ENCODE results near the gene FUT6. TPM values are rescaled to one million over a fixed set of nuclear protein-coding genes. Genes with fewer than 3 reads are reported as not detected.

Gene FUT6
- total RNA-seq, 1 donor: not detected

DNA sequence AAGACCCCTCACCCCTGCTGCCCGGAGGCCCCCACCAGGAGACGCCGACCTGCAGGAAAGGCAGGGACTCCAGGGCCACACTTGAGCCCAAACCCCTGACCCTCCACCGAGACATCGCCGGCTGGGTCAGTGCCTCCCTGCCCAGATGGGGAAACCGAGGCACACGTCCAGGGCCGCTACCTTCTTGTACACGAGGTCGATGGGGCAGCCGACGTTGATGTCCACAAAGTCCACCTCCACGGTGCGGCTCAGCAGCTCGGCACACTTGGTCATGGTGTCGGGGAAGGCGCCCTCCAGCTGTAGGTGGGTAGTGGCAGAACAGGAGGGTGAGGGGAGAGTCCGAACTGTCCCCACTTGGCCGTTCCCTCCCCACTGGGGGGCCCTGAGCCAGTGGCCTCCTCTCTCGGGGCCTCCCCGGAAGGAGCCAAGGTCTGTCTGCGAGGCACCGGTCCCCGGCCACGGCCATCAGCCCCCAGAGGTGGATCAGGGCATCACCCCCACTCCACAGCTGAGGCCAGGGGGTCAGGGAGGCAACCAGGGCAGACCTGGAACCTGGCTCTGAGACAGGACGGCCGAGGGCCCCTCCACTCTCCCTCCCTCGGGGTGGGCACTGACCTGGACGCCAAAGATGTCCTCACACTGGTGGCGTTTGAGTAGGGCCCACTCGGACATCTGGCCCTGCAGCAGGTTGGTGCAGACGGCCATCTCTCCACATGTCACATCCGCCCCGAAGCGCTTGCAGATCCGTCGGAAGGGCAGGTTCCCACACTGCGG, 51.9 kb downstream of the FUT6 start:
- TF ChIP-seq CTCF (IDR thresholded peaks at IDR 0.05; ENCODE audit: extremely low read depth, low read depth, low read length): no peak
- H3K36me3 ChIP-seq (ENCODE audit: insufficient read depth, low read length): peaks cover 36% of the 10 kb centered on the region

GRCh38 chr19:5786593-5787408, 52.7 kb downstream of the FUT6 start:
- peaks cover 9% of the 10 kb centered on the region for H4K20me1 ChIP-seq (ENCODE audit: insufficient read depth, low read length)
- no peak overlapping the region for H3K4me3 ChIP-seq (ENCODE audit: insufficient read depth, low read length)
- no peak overlapping the region for H3K27ac ChIP-seq (ENCODE audit: low read depth, low read length)
- H2AFZ ChIP-seq (ENCODE audit: low read length): no peak overlapping the region
- DNase-seq (ENCODE audit: insufficient read length, low spot score, missing footprints): peak; percentile 81
- H3K4me2 ChIP-seq (ENCODE audit: insufficient read depth, low read length): no peak overlapping the region
- peaks cover 4% of the 10 kb centered on the region for H3K4me1 ChIP-seq (ENCODE audit: insufficient read depth, low read length)
- H3K36me3 ChIP-seq (ENCODE audit: insufficient read depth, low read length): peaks cover 36% of the 10 kb centered on the region
- H3K9me3 ChIP-seq (ENCODE audit: low read depth, low read length): no peaks in the 10 kb centered on the region
- no peak for TF ChIP-seq CTCF (IDR thresholded peaks at IDR 0.05; ENCODE audit: extremely low read depth, low read depth, low read length)
- H3K27me3 ChIP-seq (ENCODE audit: insufficient read depth, low read length): no peaks in the 10 kb centered on the region
- peaks cover 12% of the 10 kb centered on the region for H3K79me2 ChIP-seq (ENCODE audit: insufficient read depth, low read length)

More for the DNA sequence above, 51.9 kb downstream of the FUT6 start:
- Histone ChIP-seq H3K27me3 (ENCODE audit: insufficient read depth, low read length) (no peaks in the 10 kb centered on the region), H3K9me3 (ENCODE audit: low read depth, low read length) (no peaks in the 10 kb centered on the region), H3K4me1 (ENCODE audit: insufficient read depth, low read length) (peaks cover 4% of the 10 kb centered on the region), H4K20me1 (ENCODE audit: insufficient read depth, low read length) (peaks cover 9% of the 10 kb centered on the region), H3K79me2 (ENCODE audit: insufficient read depth, low read length) (peaks cover 12% of the 10 kb centered on the region), H3K27ac (ENCODE audit: low read depth, low read length) (no peak overlapping the region), H3K4me2 (ENCODE audit: insufficient read depth, low read length) (no peak overlapping the region), H3K4me3 (ENCODE audit: insufficient read depth, low read length) (no peak overlapping the region), H2AFZ (ENCODE audit: low read length) (no peak overlapping the region)
- DNase-seq (ENCODE audit: insufficient read length, low spot score, missing footprints): peak; percentile 55

GRCh38 chr19:5785423-5785822, 54.1 kb downstream of the FUT6 start:
- Histone ChIP-seq H3K79me2 (ENCODE audit: insufficient read depth, low read length) (peaks cover 9% of the 10 kb centered on the region), H3K9me3 (ENCODE audit: low read depth, low read length) (no peaks in the 10 kb centered on the region), H3K36me3 (ENCODE audit: insufficient read depth, low read length) (peaks cover 36% of the 10 kb centered on the region), H3K4me3 (ENCODE audit: insufficient read depth, low read length) (no peak overlapping the region), H3K4me2 (ENCODE audit: insufficient read depth, low read length) (no peak overlapping the region), H3K27ac (ENCODE audit: low read depth, low read length) (no peak overlapping the region), H3K27me3 (ENCODE audit: insufficient read depth, low read length) (no peaks in the 10 kb centered on the region), H4K20me1 (ENCODE audit: insufficient read depth, low read length) (peaks cover 9% of the 10 kb centered on the region), H2AFZ (ENCODE audit: low read length) (no peak overlapping the region), H3K4me1 (ENCODE audit: insufficient read depth, low read length) (peaks cover 4% of the 10 kb centered on the region)
- no peak for TF ChIP-seq CTCF (IDR thresholded peaks at IDR 0.05; ENCODE audit: extremely low read depth, low read depth, low read length)
- peak; percentile 65 for DNase-seq (ENCODE audit: insufficient read length, low spot score, missing footprints)

Measured in osteoblast (primary cell).